HL-60/S4 treated with retinoic acid at 250 ng/mL for 4 days and 3 days (cell line): ENCODE results near the gene SPRED1.
"Not testable (repeated sequence)": the region's sequence is repeated elsewhere in the genome, so short reads cannot be mapped to it uniquely, and the experiment has no call there.

Experiments used
- in situ Hi-C: fragments of 300-500 bp; cut with MboI; formaldehyde crosslinking; loops from 2 replicates; pipeline ENCODE4 v1.7.0; 2022; ENCODE audit warnings: low sequenced_read_pairs

The SPRED1 gene

DNA sequence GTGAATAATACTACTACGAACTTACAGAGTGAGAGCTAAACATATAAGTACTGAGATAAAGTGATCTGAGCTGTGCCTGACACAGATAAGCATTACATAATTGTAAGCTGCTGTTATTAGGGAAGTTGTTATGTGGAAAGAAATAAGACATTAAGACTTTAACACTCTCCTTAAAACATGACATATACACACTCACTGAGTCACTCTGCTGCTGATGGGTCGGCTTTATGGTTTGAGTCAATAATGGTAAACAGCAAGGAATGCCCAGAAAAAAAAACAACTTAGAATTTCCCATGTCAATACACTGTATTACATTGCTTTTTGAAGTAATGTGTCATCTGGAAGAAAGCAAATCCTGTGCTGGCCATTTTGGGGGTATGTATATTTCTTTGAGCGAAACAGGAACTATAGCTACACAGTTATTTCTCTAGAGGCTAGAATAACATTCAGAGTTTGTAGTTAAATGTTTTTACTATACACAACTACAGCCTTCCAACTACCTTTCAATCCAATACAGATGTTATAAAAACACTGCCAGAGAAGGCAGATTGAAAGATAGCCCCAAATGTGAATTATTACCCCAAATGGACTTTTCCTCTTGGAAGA, 22.8 kb upstream of the SPRED1 start:
- in situ Hi-C loops: no loop called here

- in situ Hi-C loops: no loop called here
Measured at GRCh38 chr15:38231436-38231835, 21.2 kb upstream of the SPRED1 start.

GRCh38 chr15:38237021-38237420, 15.6 kb upstream of the SPRED1 start:
- in situ Hi-C loops: not testable (repeated sequence)

- in situ Hi-C loops: no loop called here
Measured at GRCh38 chr15:38238311-38238710, 14.3 kb upstream of the SPRED1 start.

- in situ Hi-C loops: no loop called here
Measured at GRCh38 chr15:38242055-38242454, 10.6 kb upstream of the SPRED1 start.

- in situ Hi-C loops: no loop called here
Measured at GRCh38 chr15:38243278-38244055, 9.2 kb upstream of the SPRED1 start.

GRCh38 chr15:38247336-38247735, 5.3 kb upstream of the SPRED1 start:
- in situ Hi-C loops: no loop called here

DNA sequence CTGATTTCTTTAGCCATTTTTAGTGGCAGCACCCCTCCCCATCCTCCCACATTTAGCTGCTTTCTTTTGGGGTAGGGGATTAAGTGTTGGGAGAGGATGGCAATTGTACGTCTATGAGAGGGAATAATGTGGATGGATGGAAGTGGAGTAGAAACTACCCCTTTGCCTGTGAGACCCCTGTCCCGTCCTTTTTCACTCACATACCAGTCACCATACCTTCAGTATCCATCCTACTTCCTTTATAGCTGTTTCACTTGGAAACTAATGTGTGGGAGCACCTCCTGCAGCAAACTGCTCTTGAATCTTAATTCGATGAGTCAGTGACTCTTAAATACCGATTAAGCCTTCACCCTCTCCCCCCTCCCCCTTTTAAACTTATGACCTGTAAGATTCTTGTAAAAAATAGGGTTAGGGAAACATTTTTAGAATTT, 730 bp downstream of the SPRED1 start:
- in situ Hi-C loops: no loop called here

DNA sequence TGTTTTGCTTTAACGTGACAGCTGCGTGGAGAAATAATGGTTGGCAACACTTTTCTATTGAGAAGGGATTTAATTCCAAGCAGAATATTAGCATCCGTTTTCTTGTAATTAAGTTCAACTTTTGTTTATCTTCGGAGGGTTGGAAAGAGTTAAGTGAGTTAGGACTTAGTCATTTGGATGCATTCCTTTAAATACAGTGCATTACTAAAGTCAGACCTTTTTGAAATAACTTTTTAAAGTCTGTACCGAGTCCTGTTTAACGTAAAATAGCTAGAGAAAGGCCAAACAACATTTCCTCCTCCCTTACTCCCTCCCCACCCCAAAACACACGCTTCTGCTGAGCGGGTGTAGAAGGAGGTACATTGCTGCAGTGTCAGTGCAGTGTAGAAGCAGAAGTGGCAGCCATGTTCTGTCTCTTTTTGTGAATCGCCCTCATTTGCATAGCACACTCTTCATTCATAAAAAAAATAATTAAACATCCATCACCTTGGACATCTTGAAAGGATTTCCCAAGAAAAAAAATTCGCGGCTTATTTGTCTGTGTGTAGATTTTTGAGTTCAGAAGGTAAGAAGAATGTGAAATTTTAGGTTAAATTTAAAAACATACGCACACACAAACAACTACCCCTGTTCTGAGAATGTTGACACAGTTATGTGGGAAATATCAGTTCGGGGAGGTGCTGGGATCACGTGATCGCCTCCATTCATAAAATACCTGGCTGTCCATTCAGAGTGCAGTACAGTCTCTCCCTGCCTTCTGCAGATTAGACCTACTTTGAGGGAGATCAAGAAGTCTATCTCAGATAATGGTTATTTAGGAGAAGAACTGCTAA, 1.6 kb downstream of the SPRED1 start:
- in situ Hi-C loops: no loop called here

GRCh38 chr15:38255690-38256089, 3.1 kb downstream of the SPRED1 start:
- in situ Hi-C loops: no loop called here

GRCh38 chr15:38257676-38258075, 5.0 kb downstream of the SPRED1 start:
- in situ Hi-C loops: no loop called here

- in situ Hi-C loops: no loop called here
Measured at GRCh38 chr15:38259134-38259533, 6.5 kb downstream of the SPRED1 start.

GRCh38 chr15:38260077-38260476, 7.4 kb downstream of the SPRED1 start:
- in situ Hi-C loops: no loop called here

DNA sequence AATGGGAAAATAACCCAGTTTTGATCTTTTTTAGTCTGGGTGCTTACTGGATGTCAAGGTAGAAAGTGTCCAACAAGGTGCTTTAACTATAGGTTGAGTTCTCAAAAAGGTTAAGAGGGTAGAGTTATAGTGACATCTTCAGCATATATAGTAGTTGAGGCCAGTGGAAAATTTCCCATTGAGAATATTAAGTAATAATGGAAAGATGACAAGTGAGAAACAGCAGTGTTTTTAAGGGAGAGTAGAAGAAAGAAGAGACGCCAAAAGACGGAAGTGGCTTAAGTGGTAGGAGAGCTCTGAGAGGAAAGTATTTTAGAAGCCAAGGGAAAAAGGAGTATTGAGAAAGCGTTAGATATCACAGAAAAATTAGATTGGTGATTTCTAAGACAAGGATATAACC, 10.6 kb downstream of the SPRED1 start:
- in situ Hi-C loops: no loop called here

DNA sequence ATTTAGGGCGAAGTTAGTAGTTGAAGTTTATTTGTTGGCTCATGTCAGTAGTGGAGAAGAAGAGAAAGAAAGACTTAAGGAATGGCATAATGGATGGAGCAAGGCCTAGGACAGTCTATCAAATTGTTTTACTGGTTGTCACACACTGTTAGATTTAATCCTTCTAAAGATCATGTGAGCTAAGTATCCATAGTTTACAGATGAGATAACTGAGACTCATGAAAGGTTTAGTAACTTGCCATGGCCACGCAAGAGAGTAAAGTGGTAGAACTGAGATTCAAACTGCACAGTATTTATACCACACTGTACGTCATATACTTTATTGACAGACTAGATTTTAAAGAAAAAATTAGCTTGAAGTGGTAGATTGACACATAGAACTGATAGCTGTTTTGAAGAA, 11.4 kb downstream of the SPRED1 start:
- in situ Hi-C loops: no loop called here

DNA sequence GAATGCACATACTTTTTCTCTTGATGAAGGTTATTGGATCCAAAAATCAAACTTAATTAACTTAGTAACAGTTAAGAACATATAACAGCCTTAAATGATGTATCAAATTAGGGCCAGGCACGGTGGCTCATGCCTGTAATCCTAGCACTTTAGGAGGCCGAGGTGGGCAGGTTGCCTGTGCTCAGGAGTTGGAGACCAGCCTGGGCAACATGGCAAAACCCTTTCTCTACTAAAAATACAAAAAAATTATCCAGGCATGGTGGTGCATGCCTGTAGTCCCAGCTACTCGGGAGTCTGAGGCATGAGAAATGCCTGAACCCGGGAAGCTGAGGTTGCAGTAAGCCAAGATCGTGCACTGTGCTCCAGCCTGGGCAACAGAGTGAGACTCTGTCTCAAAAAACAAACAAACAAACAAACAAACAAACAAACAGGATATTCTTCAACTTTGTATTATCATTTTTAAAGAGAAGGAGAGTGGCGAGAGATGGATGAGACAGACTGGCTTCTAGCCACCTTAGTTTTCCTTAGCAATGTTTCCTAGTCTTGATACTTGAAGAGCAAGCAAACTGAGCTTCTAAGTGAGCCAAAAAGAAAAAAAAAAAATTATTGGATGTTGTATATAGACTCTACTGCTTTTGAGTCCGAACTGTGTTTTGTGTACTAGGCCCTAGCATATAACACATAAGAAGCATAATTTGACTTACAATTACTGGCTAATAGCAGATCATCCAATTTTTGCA, 13.8 kb downstream of the SPRED1 start:
- in situ Hi-C loops: no loop called here

GRCh38 chr15:38267421-38268022, 14.9 kb downstream of the SPRED1 start:
- in situ Hi-C loops: no loop called here

- in situ Hi-C loops: no loop called here
Measured at GRCh38 chr15:38271144-38271543, 18.5 kb downstream of the SPRED1 start.

DNA sequence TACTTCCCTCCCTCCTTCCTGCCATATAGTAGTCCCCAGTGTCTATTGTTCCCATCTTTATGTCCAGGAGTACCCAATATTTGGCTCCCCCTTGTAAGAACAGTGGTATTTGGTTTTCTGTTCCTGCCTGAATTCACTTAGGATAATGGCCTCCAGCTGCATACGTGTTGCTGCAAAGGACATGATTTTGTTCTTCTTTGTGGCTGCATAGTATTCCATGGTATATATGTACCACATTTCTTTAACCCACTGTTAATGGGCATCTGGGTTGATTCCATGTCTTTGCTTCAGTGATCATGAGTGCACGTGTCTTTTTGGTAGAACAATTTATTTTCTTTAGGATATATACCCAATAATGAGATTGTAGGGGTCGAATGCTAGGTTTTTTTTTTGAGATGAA, 19.3 kb downstream of the SPRED1 start:
- in situ Hi-C loops: no loop called here

GRCh38 chr15:38272431-38272830, 19.8 kb downstream of the SPRED1 start:
- in situ Hi-C loops: not testable (repeated sequence)

GRCh38 chr15:38274135-38274534, 21.5 kb downstream of the SPRED1 start:
- in situ Hi-C loops: no loop called here
